HG03045 (cell line): ENCODE data around the gene DKKL1.

ENCODE experiments used
- ATAC-seq: cut with Tn5 transposase; IDR thresholded peaks from one replicate; pipeline ENCODE4 v1.9.1; 2021; ENCODE audit warnings: mild to moderate bottlenecking, moderate library complexity; ENCODE audit not compliant: unreplicated experiment

The DKKL1 gene

DNA sequence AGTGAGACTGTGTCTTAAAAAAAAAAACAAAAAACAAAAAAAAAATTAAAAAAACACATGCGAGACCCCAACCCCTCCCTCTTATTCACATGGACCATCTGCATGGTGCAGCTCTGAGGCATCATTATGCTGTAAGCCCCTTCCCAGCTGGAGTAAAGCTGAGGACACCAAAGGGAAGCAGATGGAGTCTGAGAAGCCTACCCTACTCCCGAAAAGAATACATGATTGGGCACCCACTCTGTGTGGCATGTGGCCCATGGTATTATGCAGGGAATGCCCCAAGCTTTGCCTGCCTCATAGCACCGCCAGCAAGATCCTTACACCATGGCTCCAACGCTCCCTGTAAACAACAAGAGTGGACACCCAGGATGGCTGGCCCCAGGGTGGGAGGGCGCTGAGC lies 54.8 kb downstream of the DKKL1 start:
- no peak for ATAC-seq

DNA sequence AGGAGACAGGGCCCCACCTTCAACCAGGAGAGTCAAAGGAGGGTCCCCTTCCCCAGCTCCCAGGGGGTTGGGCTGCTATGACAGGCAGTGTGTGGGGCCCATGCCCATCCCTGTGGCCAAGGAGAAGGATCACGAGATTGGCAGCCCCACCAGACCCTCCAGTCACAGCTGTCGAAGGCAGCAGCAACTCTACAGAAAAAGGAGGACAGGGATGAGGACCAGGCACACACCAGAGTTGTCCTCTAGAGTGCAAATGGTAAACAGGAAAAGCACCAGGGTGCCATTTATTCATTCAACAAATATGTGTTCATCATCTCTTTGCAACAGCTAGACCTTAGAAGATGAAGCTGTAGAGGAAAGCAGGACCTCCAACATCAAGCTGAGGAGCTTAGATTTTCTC lies 55.5 kb downstream of the DKKL1 start:
- ATAC-seq, result no peak

- ATAC-seq, result no peak
Measured at GRCh38 chr19:49420227-49420626, 56.5 kb downstream of the DKKL1 start.

- no peak for ATAC-seq
Measured at GRCh38 chr19:49421039-49421877, 57.6 kb downstream of the DKKL1 start.

GRCh38 chr19:49421878-49422202 lies 58.2 kb downstream of the DKKL1 start:
- ATAC-seq, result no peak

GRCh38 chr19:49422407-49423070 lies 58.9 kb downstream of the DKKL1 start:
- ATAC-seq, result no peak

DNA sequence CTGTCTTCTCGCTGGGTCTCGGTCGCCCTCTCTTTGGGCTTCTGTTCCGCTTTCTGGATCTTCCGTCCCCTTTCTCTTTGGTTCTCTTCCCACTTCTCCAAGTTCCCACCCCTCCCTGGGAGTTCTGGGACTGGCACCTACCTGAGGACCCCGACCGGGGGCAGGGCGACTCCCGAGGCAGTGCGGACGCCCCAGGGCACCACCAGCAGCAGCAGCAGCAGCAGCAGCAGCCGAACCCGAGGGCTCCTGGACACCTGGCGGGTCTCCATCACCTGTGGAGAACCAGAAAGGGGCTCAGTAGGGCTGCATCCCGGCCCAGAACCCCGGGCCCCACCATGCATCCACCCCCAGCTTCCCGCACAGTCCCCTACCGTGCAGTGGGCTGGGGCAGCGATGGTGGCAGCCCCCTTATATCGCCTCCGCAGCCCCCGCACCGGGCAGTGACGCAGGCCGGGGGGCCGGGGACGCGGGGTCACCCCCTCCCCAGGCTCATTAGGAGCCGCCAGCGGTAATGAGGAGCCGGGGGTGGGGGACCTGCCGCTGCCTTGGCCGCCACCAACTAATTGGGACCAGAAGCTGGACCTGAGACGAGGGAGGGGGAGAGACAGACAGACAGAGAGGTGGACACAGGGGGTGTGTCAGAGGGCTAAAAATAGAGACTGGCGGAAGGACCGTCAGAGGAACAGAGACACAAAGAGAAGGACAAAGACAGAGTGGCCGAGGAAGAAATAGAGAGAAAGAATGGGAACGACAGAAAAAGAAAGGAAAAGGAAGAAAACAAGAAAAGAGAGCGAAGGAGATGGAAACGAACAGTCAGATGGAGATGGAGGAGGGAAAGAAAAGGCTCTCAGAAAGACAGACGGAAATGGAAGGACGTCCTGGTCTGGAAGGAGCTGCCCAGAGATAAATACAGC lies 59.7 kb downstream of the DKKL1 start, which contains the start of gene PTH2:
Gene PTH2 (minus strand): TSS at position 371 of the 914 bp plus-strand sequence. CDS start 102 bp downstream, at position 269.
- ATAC-seq, result no peak

- no peak for ATAC-seq
Measured at GRCh38 chr19:49423985-49424303, 60.3 kb downstream of the DKKL1 start.
